NCI-H2196 (cell line): Measurements from ENCODE around the gene AKAP6.

Source experiments
- DNase-seq: peaks from one replicate; lab custom pipeline; 2025; ENCODE audit not compliant: unreplicated experiment; lab: John Stamatoyannopoulos, UW

AKAP6 gene

GRCh38 chr14:32697114-32697513 lies 368.0 kb downstream of the AKAP6 start:
- DNase-seq, result no peak

- no peak for DNase-seq
Measured at GRCh38 chr14:32697704-32698103, 368.6 kb downstream of the AKAP6 start.

DNA sequence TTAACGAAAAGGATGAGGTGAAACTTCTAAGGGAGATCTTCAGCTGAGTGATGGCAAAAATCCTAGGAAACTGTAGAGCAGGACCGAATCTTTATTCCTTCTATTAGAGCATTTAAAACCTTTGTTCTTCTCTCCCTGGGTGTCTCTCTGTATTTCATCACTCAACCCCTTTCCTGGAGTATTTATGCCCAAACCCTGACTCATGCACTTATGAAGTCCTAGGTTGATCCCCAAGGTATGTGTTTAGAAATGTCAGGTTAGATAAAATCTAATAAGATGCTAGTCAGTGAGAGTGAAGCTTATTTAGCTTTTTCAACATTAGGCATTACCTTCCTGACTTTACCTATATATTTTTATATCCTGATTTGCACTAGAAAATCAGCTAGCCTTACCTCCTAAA lies 369.7 kb downstream of the AKAP6 start:
- DNase-seq, result no peak

DNA sequence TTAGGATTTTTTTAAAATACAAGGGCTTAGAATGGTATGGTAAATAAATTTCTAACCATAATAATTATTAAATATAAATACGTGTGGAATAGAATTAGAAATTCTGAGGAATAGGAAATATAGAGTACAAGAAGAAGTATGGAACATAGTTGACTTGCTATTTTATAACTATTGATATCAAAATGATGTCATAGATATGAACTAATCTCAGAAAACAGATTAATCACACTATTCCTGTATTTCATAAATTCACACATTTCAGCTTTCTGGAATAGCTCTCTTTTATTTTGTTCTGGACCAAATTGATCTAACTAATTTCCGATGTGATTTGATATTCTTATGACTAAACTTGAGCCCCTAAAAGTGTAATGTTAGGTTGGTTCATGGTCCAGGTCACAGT lies 372.4 kb downstream of the AKAP6 start:
- no peak for DNase-seq

- no peak for DNase-seq
Measured at GRCh38 chr14:32702088-32702487, 373.0 kb downstream of the AKAP6 start.

DNA sequence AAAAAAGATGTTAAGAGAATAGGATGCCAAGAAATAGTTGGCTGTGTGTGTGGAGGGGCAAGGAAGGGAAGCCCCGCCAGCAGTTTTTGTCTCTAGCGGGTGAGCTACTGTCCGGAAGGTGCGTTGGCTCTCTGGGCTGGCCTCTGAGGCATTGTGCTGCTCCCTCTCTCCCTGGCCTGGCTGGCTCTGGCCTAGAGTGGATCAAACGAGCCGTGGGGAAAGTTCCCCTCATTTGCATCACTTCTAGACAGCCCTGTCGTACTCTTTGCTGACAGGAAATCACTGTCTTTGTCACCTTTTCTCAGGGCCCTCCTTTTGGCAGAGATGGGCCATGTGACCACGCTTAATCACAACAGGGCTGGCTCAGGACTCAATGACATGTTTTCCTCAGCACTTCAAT lies 373.5 kb downstream of the AKAP6 start:
- DNase-seq, result no peak

- DNase-seq, result no peak
Measured at GRCh38 chr14:32703183-32703621, 374.1 kb downstream of the AKAP6 start.

- no peak for DNase-seq
Measured at GRCh38 chr14:32706721-32707519, 377.8 kb downstream of the AKAP6 start.

GRCh38 chr14:32707742-32708500 lies 378.8 kb downstream of the AKAP6 start:
- DNase-seq, result no peak

DNA sequence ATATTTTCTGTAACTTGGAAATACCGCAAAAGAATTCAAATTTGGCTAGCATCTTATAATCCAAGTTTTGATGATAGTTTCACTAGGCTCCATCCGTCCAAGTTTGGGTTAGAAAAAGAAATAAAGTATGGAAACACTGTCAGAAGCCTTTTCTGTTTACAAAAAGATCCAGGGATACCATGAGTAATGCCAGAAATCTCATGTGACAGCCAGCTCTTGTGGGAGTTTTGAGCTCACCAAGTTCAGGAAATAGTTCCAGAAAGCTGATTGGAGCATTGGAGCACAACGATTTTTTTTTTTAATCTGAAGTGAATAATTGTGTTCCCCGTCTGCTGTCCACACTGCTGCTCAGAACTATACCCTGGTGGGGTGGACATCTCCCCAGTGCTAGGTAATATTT lies 379.9 kb downstream of the AKAP6 start:
- no peak for DNase-seq

DNA sequence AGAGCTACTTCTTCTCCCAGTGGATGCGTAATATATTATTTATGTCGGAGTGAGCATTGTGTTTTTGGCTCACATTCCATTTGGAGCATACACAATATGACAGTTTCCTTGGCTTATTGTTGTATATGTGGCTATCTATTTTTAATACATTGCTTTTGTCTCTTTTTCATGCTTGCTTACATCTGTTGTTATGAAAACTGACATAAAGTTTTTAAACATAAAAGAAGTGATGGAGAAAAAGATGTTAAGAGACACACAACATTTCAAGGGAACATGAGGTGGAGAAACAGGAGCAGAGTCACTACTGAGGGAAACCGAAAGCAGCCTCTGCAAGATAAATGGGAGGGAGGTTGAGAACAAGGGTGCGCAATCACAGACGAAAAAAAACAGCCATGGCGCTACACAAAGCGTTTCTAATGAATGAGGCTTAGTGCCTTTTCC lies 381.2 kb downstream of the AKAP6 start:
- no peak for DNase-seq

DNA sequence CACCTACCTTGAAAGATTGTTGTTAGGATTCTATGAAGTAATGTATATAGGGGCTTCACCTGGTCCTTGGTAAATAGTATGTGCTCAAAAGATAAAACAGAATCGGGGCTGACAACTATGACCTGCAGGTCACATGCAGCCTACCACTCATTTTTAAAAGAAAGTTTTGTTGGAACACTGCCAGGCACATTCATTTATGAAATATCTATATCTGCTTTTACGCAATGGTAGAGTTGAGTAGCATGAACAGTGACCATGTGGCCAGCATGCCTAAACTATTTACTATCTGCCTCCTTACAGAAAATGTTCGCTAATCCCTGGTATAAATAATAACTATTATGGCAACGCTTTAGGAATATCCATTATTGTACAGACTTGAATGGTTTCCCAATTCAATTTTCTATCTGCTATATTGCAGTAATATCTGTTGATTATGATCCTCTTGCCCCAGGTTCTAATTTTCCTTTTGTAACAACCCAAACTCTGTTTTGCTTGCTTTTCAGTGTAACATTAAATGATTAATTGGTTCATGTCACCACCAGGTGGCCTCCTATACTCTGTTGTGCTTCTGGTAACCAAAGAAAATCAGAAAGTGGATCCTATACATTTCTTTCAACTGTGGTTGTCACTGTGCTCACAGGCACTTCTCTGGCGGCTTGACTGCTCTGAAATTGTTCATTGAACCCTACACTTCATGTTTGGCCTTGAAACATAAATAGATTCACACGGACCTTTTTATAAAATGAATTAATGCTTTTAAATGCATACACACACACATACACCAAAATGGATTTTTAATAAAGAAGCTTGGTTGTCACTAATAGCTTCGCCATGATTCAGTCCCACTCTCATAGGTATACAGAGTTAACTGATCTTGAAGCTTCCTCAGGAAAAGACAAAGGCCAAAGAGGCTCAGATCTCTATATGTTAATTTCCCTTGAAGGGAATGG lies 381.9 kb downstream of the AKAP6 start:
- DNase-seq, result peak; percentile 56

- DNase-seq, result no peak
Measured at GRCh38 chr14:32713856-32714255, 384.8 kb downstream of the AKAP6 start.

DNA sequence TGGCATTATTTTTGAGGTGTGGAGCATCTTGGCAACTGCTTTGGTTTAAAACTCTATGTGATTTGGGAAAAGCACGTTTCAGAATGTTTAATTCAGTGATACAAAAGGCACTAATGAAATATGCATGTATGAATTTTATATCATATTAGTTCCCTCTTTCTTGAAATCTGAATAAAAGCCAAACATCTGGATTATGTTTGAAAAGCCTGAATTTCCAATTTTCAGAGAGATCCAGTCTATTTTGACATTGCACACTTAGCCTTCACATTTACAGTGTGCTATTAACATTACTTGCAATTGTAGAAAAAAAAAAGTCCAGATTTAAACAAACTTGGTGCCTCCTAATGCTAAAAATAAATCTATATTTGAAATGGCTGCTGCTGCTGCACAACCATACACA lies 390.5 kb downstream of the AKAP6 start:
- no peak for DNase-seq

- DNase-seq, result no peak
Measured at GRCh38 chr14:32720927-32721326, 391.8 kb downstream of the AKAP6 start.

GRCh38 chr14:32722631-32723183 lies 393.6 kb downstream of the AKAP6 start:
- DNase-seq, result no peak

- DNase-seq, result no peak
Measured at GRCh38 chr14:32724867-32725471, 395.9 kb downstream of the AKAP6 start.

GRCh38 chr14:32726516-32726915 lies 397.4 kb downstream of the AKAP6 start:
- DNase-seq, result no peak

- no peak for DNase-seq
Measured at GRCh38 chr14:32727832-32728231, 398.7 kb downstream of the AKAP6 start.

DNA sequence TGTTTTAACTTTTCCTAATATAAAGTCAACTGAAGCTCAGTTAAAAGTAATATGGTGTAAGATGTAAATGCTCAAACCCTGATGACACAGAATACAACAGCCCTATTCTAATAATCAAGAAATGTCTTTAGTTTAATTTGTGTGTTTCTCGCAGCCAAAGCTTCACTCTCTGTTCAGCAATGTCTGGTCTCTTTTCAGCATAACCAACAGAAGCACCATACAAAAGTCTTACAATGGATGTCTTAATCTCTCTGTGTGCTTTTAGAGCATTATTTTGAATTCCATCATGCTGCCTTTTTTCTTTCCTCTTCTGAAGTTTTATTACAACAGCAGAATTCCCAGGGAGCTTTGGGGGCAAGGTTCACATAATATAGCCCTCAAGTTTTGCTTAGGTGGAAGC lies 399.4 kb downstream of the AKAP6 start:
- no peak for DNase-seq
